ENCODE measurements around the gene ZNF335.

The ZNF335 gene

DNA sequence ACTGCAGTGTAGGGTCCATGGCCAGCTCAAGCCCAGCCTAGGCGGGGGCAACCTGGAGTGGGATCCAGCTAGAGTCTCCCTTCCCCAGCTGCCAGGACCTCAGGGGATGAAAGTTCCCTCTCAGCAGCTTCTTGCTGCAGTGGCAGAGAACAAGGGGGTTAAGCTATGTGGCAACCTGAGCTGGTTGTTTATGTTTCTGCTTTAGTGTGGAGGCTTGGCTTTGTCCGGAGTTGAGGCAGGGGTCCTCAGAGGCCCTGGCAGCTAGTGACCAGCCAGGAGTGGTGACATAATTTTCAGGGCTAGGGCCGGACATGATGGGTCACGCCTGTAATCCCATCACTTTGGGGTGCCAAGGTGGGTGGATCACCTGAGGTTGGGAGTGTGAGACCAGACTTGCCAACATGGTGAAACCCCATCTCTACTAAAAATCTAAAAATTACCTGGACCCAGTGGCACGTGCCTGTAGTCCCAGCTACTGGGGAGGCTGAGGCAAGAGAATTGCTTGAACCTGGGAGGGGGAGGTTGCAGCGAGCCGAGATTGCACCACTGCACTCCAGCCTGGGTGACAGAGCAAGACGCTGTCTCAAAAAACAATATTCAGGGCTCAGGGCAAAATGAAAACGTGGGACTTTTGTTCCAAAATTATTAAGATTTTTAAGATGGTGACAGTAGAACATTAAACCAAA lies 46.0 kb downstream of the ZNF335 start:
- TF ChIP-seq GATA2 (IDR thresholded peaks at IDR 0.05; ENCODE audit: low read depth, low read length) = no peak
- no peak for TF ChIP-seq GATA3 (IDR thresholded peaks at IDR 0.05; ENCODE audit: low read depth, low read length)

DNA sequence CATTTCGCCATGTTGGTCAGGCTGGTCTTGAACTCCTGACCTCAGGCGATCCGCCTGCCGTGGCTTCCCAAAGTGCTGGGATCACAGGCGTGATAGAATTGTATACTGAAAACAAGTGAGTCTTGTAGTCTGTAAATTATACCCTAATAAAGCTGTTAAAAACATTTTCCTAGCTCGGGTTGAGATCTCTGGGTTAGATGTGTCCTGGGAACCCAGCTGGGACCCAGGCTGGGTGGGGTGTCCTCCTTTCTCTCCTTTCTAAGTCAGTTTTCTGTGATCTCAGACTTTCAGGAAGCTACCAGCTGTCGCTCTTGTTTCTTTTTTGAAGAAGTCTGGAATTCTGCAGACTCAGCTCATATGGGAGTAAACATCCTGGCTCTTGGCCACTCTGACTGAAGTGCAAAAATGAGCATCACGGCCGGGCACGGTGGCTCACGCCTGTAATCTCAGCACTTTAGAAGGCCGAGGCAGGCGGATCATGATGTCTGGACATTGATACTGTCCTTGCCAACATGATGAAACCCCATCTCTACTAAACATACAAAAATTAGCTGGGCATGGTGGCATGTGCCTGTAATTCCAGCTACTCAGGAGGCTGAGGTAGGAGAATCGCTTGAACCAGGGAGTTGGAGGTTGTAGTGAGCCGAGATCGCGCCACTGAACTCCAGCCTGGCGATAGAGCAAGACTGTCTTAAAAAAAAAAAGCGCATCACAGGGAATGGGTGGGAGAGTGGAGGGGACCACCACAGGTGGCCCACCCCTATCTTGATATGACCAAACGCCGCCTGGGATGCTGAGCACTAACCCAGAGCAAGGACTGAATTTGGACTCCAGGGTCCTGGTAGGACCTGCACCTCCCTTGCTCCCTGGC lies 47.4 kb downstream of the ZNF335 start:
- no peak for TF ChIP-seq GATA2 (IDR thresholded peaks at IDR 0.05; ENCODE audit: low read depth, low read length)
- no peak for TF ChIP-seq GATA3 (IDR thresholded peaks at IDR 0.05; ENCODE audit: low read depth, low read length)

DNA sequence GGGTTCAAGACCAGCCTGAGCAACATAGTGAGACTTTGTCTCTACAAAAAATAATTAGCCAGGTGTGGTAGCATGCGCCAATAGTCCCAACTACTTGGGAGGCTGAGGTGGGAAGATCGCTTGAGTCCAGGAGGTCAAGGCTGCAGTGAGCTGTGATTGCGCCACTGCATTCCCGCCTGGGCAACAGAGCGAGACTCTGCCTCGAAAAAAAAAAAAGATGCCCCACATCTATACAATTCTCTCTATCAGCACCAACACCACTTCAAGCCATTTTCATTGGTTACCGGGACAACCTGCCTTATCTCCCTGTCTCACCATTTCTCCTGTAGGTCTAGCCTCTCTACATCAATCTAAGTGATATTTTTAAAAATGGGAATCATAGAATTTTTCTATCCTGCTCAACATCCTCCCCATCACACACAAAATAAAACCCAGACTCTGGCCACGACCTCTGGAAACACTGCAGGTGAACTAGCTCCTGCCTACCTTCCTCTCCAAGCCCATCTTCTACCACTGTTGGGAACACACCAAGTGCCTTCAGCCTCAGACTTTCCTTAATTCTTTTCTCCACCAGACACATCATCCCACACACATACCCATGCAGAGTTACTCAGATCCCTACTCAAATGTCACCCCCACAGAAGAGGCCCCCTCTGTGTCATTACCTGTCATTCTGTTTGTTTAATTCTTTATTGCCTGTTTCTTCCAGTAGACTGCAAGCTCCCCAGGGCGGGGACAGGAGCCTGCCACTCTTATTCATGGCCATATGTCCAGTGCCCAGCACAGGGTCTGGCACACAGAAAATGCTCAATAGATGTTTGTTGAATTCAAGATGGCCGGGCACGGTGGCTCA lies 50.4 kb downstream of the ZNF335 start:
- TF ChIP-seq GATA2 (IDR thresholded peaks at IDR 0.05; ENCODE audit: low read depth, low read length) = no peak
- no peak for TF ChIP-seq GATA3 (IDR thresholded peaks at IDR 0.05; ENCODE audit: low read depth, low read length)

DNA sequence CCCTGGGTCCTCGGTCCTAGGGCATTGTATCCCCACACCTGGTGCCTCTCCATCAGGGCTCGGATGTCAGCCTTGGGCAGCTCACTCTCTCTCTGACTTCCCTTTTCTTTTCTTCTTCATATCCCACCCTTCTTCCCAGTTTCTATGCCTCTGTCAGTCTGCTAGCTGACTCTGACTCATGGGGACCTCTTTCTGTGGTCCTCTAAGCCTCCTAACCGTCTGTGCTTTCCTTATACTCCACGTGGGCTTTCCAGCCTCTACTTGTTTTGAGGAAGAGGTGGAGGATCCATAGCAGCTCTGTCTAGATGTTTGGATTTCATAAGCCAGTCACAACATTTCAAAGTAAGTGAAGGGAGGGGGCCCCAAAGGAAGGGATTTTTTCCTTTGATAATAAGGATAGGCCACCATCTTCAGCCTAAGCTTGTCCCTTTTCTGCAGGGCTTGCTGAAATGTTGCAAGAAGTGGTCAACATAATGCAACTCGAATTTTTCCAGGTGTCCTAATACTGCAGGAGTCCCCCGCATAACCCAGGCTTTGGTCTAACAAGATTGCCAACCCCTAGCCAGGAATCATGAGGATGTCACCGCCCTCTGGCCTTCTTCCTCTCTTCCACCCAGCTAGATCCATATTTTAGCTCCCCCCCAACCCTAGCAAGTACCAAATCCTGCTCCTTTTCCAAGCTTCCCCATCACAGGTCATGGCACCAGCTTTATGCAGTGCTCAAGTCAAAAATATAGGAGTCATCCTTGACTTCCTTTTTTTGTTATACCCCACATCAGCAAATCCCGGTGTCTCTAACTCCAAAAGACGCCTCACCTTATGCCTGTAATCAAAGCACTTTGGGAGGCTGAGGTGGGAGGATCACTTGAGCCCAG lies 51.3 kb downstream of the ZNF335 start:
- TF ChIP-seq GATA2 (IDR thresholded peaks at IDR 0.05; ENCODE audit: low read depth, low read length) = no peak
- TF ChIP-seq GATA3 (IDR thresholded peaks at IDR 0.05; ENCODE audit: low read depth, low read length) = no peak

DNA sequence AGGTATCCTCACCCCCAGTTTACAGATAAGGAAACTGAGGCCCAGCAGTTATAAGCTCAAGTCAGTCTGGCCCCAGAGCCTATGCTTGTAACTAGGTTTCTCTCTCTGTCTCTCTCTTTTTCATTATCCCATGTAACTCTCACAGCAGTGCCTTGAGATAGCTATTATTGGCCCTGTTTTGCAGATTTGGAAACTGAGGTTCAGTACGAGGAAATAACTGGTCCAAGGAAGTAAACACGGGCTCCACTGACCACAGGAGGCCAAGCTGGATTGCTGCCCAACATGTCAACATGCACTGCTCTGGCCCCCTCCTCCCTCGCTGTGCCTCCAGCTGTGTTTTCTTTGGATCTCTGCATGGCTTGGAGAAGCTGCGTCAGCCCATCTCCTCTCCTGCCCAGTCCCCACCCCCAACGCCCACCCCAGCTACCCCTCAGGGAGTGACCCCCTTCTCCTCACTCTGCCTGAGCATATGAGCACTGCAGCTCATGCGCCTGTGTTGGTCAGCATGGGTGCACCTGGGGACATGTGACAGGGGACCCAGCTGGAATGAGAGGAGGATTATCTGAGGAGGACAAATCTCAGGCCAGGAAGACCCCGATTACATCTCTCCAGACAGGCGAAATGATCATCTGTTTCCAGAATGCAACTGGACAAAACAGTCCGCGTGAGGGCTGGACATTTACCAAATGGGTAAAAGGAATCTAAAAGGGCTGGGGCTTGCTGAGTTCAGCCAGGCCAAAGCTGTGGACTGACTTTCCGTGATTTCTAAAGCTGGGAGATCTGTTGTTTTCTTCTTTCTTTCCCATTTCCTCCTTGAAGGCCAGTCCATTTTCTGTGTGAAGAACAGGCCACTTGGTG lies 52.2 kb downstream of the ZNF335 start:
- TF ChIP-seq GATA3 (IDR thresholded peaks at IDR 0.05; ENCODE audit: low read depth, low read length) = no peak
- TF ChIP-seq GATA2 (IDR thresholded peaks at IDR 0.05; ENCODE audit: low read depth, low read length) = peak; percentile 65

DNA sequence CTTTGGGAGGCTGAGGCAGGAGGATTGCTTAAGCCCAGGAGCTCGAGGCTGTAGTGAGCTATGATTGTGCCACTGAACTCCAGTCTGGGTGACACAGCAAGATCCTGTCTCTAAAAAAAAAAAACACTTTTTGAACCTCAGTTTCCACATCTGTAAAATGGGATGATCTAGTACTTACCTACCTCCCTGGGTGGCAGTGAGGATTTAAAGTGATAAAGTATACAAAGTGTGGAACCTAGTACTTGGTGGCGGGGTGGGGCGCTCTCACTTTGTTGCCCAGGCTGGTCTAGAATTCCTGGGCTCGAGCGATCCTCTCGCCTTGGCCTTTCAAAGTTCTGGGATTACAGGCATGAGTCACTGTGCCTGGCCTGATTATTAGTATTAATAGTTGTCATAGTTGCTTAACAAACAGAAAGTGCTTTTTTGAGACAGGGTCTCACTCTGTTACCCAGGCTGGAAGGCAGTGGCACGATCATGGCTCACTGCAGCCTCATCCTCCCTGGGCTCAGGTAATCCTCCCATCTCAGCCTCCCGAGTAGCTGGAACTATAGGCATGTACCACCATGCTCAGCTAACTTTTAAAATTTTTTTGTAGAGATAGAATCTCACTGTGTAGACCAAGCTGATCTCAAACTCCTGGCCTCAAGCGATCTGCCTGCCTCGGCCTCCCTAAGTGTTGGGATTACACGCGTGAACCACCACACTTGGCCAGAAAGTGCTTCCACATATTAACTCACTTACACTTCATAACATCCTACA lies 53.0 kb downstream of the ZNF335 start:
- TF ChIP-seq GATA2 (IDR thresholded peaks at IDR 0.05; ENCODE audit: low read depth, low read length) = no peak
- TF ChIP-seq GATA3 (IDR thresholded peaks at IDR 0.05; ENCODE audit: low read depth, low read length) = no peak

DNA sequence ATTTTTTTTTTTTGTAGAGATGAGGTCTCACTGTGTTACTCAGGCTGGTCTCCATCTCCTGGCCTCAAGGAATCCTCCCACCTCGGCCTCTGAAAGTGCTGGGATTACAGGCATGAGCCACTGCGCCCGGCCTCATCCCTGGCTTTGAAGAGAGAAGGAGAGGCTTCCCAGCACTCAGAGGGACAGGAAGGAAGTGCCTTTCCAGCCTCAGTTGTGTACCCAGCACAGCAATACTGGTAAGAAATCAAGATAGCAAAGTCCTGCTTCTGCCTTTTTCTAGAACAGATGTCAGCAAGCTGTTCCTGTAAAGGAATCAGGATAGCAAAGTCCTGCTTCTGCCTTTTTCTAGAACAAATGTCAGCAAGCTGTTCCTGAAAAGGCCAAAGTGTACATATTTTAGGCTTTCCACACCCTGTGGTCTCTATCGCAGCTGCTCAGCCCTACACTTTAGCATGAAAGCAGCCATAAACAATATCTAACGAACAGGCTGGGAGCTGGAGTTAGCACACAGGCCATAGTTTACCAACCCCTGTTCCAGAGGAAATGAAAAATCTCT lies 53.7 kb downstream of the ZNF335 start:
- no peak for TF ChIP-seq GATA2 (IDR thresholded peaks at IDR 0.05; ENCODE audit: low read depth, low read length)
- TF ChIP-seq GATA3 (IDR thresholded peaks at IDR 0.05; ENCODE audit: low read depth, low read length) = no peak

DNA sequence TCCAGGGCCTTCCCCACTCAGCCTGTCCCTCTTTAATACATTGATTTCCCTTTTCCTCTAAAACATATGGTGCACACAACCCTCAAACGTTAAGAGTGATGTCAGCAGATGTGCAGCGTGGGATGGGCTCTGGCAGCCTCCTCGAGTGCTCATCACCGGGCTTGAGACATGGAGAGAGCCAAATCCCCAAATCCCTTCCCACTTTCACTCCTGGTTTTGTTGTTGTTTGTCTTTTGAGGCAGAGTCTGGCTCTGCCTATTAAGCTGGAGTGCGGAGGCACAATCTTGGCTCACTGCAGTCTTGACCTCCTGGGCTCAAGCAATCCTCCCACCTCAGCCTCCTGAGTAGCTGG lies 54.2 kb downstream of the ZNF335 start:
- no peak for TF ChIP-seq GATA2 (IDR thresholded peaks at IDR 0.05; ENCODE audit: low read depth, low read length)

DNA sequence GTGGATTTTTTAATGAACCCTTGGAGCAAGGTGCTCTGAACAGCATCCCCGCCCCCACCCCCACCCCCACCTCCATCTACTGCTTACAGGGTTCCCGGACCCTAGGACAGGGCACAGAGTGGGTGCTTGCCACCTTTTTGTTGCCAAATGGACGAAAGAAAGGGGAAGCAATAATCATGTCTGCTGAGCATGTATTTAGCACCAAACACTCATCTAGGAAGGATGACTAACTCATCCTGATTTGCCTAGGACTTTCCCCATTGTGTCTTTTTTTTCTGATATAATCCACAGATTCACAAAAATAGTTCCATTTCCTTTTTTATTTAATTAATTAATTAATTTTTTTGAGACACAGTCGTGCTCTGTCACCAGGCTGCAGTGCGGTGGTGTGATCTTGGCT lies 58.9 kb downstream of the ZNF335 start:
- no peak for TF ChIP-seq GATA3 (IDR thresholded peaks at IDR 0.05; ENCODE audit: low read depth, low read length)
- no peak for TF ChIP-seq GATA2 (IDR thresholded peaks at IDR 0.05; ENCODE audit: low read depth, low read length)

DNA sequence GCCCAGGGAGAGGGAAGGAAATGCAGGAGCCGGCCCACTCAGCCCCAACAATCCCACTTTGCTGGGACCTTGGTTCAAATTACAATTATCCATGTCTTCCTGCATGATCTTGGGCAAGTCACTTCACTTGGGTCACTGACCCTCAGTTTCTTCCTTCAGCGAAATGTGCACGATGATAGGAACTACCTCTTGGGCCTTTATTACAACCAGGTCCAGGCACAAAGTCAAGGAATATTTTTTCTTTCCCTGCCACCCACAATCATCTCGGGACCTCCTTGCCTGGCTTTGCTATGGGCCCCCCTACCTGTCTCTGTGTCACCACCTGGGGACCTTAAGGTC lies 59.7 kb downstream of the ZNF335 start:
- no peak for TF ChIP-seq GATA3 (IDR thresholded peaks at IDR 0.05; ENCODE audit: low read depth, low read length)
- no peak for TF ChIP-seq GATA2 (IDR thresholded peaks at IDR 0.05; ENCODE audit: low read depth, low read length)

DNA sequence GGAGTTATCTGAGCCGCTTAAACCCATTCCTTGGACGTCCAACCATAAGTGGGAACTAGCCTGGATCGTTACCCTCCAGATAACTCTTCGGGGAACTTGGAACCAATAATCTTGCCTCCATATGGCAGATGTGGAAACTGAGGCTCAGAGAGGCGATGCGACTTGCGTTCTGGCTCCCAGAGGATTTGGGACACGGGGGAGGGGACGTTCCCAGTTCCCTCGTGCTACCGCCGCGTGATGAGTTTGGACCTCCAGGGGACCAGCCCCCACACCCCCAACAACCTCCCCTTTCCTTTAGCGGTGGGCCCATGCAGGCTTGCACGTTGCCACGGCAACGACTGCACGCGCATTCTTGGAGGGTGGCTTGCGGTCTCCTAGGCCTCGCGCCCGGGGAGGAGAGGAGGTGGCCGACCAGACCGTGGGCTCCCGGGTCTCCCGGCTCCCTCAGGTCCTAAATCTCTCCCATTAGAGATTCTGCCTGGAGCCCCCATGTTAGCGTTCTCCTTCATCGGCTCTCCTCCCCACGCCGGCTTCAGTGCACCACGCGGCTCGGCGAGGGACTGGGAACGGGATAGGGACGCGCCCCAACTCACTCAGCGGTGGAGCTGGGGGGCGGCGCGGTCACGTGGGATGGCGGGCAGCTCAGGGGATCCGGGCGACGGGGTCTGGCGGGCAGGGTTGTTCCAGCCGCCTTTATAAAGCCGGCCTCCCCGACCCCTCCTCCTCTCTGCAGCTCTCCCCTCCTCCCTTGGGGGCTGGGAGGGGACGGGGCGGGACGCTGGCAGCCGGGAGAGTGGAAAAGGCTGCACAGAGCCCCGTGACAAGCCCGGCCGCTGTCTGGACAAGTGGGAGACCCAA lies 60.3 kb downstream of the ZNF335 start, which contains the start of gene PLTP:
Gene PLTP (minus strand): TSS at position 670 of the 858 bp plus-strand sequence. CDS start 703 bp downstream, outside the sequence.
- TF ChIP-seq GATA2 (IDR thresholded peaks at IDR 0.05; ENCODE audit: low read depth, low read length) (no peak), GATA3 (IDR thresholded peaks at IDR 0.05; ENCODE audit: low read depth, low read length) (no peak)

Data from SH-SY5Y (cell line).